ENCODE data around the gene TMEM98. TPM values are rescaled to one million over a fixed set of nuclear protein-coding genes. Genes with fewer than 3 reads are reported as not detected.

TMEM98 gene
- polyA plus RNA-seq, 3 donors: not detected

- Histone ChIP-seq H3K79me2 (ENCODE audit: insufficient read depth, low read length) (no peaks in the 10 kb centered on the region), H3K4me3 (replicated peaks in 1 of 3; ENCODE audit: low read depth in 2 of 3, low read length in 3 of 3) (no peak overlapping the region), H3K4me1 (ENCODE audit: control insufficient read depth in 1 of 2, insufficient read depth in 2 of 2, low read length in 2 of 2) (no peaks in the 10 kb centered on the region), H3K4me2 (replicated peaks; ENCODE audit: extremely low read depth, low read length, poor library complexity, severe bottlenecking) (no peak overlapping the region), H2AFZ (ENCODE audit: insufficient read depth, low read depth, low read length, poor library complexity, severe bottlenecking) (no peak overlapping the region), H3K9me3 (replicated peaks in 1 of 2; ENCODE audit: control insufficient read depth in 1 of 2, insufficient read depth in 1 of 2, low read length in 2 of 2) (peaks cover 0 to 21% of the 10 kb centered on the region in 2 donors), H3K36me3 (replicated peaks in 1 of 2; ENCODE audit: control insufficient read depth in 1 of 2, insufficient read depth in 2 of 2, low read length in 2 of 2) (no peaks in the 10 kb centered on the region), H3K27ac (ENCODE audit: low read depth in 1 of 2, low read length in 2 of 2) (no peak overlapping the region), H3K9ac (ENCODE audit: insufficient read depth, low read length, poor library complexity, severe bottlenecking) (no peak overlapping the region), H4K20me1 (ENCODE audit: insufficient read depth, low read length) (no peaks in the 10 kb centered on the region), H3K27me3 (ENCODE audit: control insufficient read depth in 2 of 2, insufficient read depth in 2 of 2, low read length in 2 of 2) (no peaks in the 10 kb centered on the region)
- intact Hi-C loops (cut with micrococcal nuclease): no loop called here
- Mint-ChIP-seq H3K9me3 (peaks cover 6 to 39% (median 27%) of the 10 kb centered on the region in 7 donors), H3K36me3 (no peaks in the 10 kb centered on the region), H3K4me3 (no peak overlapping the region), H3K27me3 (ENCODE audit: low read depth in 3 of 3) (peaks cover 3 to 6% (median 3%) of the 10 kb centered on the region in 3 donors), H3K4me1 (no peaks in the 10 kb centered on the region), H3K27ac (no peak overlapping the region)
- no CpG with 5 or more reads among the region's 3 CpGs for WGBS (ENCODE audit: insufficient coverage)
- TF ChIP-seq CTCF (IDR thresholded peaks at IDR 0.05): no peak
- no peak for DNase-seq
These were observed 60.6 kb downstream of the TMEM98 start for GRCh38 chr17:32988481-32989101.

GRCh38 chr17:32992321-32993033, 64.5 kb downstream of the TMEM98 start:
- H3K27ac Mint-ChIP-seq: no peak overlapping the region
- H3K9me3 ChIP-seq (replicated peaks in 1 of 2; ENCODE audit: control insufficient read depth in 1 of 2, insufficient read depth in 1 of 2, low read length in 2 of 2): peaks cover 0 to 11% of the 10 kb centered on the region in 2 donors
- no peaks in the 10 kb centered on the region for H3K4me1 Mint-ChIP-seq
- H3K27ac ChIP-seq (ENCODE audit: low read depth in 1 of 2, low read length in 2 of 2): no peak overlapping the region
- peaks cover 6 to 18% (median 15%) of the 10 kb centered on the region in 7 donors for H3K9me3 Mint-ChIP-seq
- H3K4me3 Mint-ChIP-seq: no peak overlapping the region
- no peak overlapping the region for H3K4me2 ChIP-seq (replicated peaks; ENCODE audit: extremely low read depth, low read length, poor library complexity, severe bottlenecking)
- TF ChIP-seq CTCF (IDR thresholded peaks at IDR 0.05): no peak
- no peak overlapping the region for H2AFZ ChIP-seq (ENCODE audit: insufficient read depth, low read depth, low read length, poor library complexity, severe bottlenecking)
- no peak overlapping the region for H3K9ac ChIP-seq (ENCODE audit: insufficient read depth, low read length, poor library complexity, severe bottlenecking)
- 91% methylated on average over 12 of the region's 13 CpGs for WGBS (ENCODE audit: insufficient coverage)
- H3K4me3 ChIP-seq (replicated peaks in 1 of 3; ENCODE audit: low read depth in 2 of 3, low read length in 3 of 3): no peak overlapping the region
- H3K4me1 ChIP-seq (ENCODE audit: control insufficient read depth in 1 of 2, insufficient read depth in 2 of 2, low read length in 2 of 2): no peaks in the 10 kb centered on the region
- H3K27me3 Mint-ChIP-seq (ENCODE audit: low read depth in 3 of 3): peaks cover 3 to 8% (median 6%) of the 10 kb centered on the region in 3 donors
- no peaks in the 10 kb centered on the region for H4K20me1 ChIP-seq (ENCODE audit: insufficient read depth, low read length)
- H3K27me3 ChIP-seq (ENCODE audit: control insufficient read depth in 2 of 2, insufficient read depth in 2 of 2, low read length in 2 of 2): no peaks in the 10 kb centered on the region
- no peaks in the 10 kb centered on the region for H3K36me3 Mint-ChIP-seq
- H3K36me3 ChIP-seq (replicated peaks in 1 of 2; ENCODE audit: control insufficient read depth in 1 of 2, insufficient read depth in 2 of 2, low read length in 2 of 2): no peaks in the 10 kb centered on the region
- H3K79me2 ChIP-seq (ENCODE audit: insufficient read depth, low read length): no peaks in the 10 kb centered on the region
- intact Hi-C loops (cut with micrococcal nuclease): no loop called here
- DNase-seq: no peak

All from CD14-positive monocyte (primary cell).